RWPE2 (cell line): Measurements from ENCODE around the gene ZNF628.

Experiments
- ATAC-seq: fragments of 200-7000 bp; cut with Tn5 transposase; 3 replicates; pipeline ENCODE4 v1.9.1; 2021; ENCODE audit warnings: low read depth
- DNase-seq: peaks from one replicate; pipeline ENCODE4 v3.0.0-alpha.2; 2020; ENCODE audit warnings: low spot score
- H3K27ac ChIP-seq: fragments of 450-650 bp; 2 replicates; pipeline ENCODE4 v1.5.1; 2017; ENCODE audit warnings: mild to moderate bottlenecking; ENCODE audit not compliant: poor library complexity, severe bottlenecking
- H3K27me3 ChIP-seq: fragments of 250-450 bp; sonication (Bioruptor Pico); 2 replicates; pipeline ENCODE4 v1.5.1; 2021; ENCODE audit warnings: mild to moderate bottlenecking, moderate library complexity; ENCODE audit not compliant: insufficient read depth, poor library complexity, severe bottlenecking
- H3K36me3 ChIP-seq: fragments of 250-450 bp; sonication (Bioruptor Pico); 2 replicates; pipeline ENCODE4 v1.5.1; 2020; ENCODE audit warnings: low read depth, mild to moderate bottlenecking, moderate library complexity
- H3K4me1 ChIP-seq: fragments of 250-450 bp; sonication (Bioruptor Pico); 2 replicates; pipeline ENCODE4 v1.5.1; 2021; ENCODE audit warnings: mild to moderate bottlenecking, moderate library complexity; ENCODE audit not compliant: insufficient read depth, poor library complexity, severe bottlenecking
- H3K4me3 ChIP-seq: fragments of 250-450 bp; sonication (Bioruptor Pico); 2 replicates; pipeline ENCODE4 v1.5.1; 2021; ENCODE audit warnings: mild to moderate bottlenecking, moderate library complexity; ENCODE audit not compliant: severe bottlenecking
- H3K9me3 ChIP-seq: fragments of 250-450 bp; sonication (Bioruptor Pico); 2 replicates; pipeline ENCODE4 v1.5.1; 2021; ENCODE audit warnings: mild to moderate bottlenecking, moderate library complexity; ENCODE audit not compliant: severe bottlenecking
- CTCF ChIP-seq: fragments of 450-650 bp; IDR thresholded peaks from one replicate; pipeline ENCODE4 v1.5.1; 2017; ENCODE audit warnings: mild to moderate bottlenecking, moderate library complexity; ENCODE audit not compliant: poor library complexity, severe bottlenecking

ZNF628 gene

DNA sequence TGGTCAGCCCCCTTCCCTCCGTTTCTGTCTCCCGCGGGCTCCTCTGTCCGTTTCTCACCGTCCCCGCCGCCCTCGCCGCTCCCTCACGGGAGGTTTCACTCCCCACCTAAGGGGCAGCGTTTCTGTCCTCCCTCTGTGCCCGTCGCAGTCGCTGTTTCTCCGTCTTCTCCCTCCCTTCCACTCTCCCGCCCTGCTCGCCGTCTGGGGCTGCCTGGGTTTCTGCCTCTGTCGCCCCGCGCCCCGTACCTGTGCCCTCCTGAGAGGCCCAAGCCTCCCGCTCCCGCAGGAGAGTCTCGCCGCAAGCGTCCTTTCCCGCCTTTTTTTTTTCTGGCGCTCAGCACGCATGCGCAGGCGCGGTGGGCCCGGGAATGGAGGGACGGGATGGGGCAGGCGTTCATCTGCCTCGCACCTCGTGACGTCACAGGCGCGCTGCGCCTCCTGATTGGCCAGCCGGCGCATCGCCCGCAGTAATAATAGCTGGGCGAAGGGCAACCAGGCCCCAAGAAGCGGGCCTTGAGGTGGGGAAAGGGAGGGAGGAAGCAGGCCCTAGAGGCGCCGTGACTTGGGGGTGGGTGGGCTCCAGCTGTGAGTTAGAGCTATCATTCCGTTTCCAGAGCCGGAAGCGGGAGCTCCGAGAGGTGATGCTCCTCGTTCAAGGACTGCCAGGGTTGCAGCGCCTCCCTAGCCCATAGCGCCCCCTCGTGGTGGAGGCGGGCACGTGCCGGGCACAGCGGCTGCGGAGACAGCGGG lies 27.3 kb downstream of the ZNF628 start:
- Histone ChIP-seq H3K9me3 (no peaks in the 10 kb centered on the region), H3K27me3 (no peaks in the 10 kb centered on the region), H3K4me3 (peak overlapping the region; percentile 14), H3K36me3 (no peaks in the 10 kb centered on the region), H3K4me1 (no peaks in the 10 kb centered on the region), H3K27ac (no peak overlapping the region)
- DNase-seq (peak; percentile 90), ATAC-seq (peak; percentile 86)
- peak; percentile 94 for TF ChIP-seq CTCF

GRCh38 chr19:55504252-55504603 lies 27.8 kb downstream of the ZNF628 start:
- TF ChIP-seq CTCF = peak; percentile 59
- H3K9me3 ChIP-seq = no peaks in the 10 kb centered on the region
- no peaks in the 10 kb centered on the region for H3K27me3 ChIP-seq
- H3K27ac ChIP-seq = no peak overlapping the region
- ATAC-seq (no peak), DNase-seq (no peak)
- no peaks in the 10 kb centered on the region for H3K4me1 ChIP-seq
- H3K4me3 ChIP-seq = no peak overlapping the region
- H3K36me3 ChIP-seq = no peaks in the 10 kb centered on the region

DNA sequence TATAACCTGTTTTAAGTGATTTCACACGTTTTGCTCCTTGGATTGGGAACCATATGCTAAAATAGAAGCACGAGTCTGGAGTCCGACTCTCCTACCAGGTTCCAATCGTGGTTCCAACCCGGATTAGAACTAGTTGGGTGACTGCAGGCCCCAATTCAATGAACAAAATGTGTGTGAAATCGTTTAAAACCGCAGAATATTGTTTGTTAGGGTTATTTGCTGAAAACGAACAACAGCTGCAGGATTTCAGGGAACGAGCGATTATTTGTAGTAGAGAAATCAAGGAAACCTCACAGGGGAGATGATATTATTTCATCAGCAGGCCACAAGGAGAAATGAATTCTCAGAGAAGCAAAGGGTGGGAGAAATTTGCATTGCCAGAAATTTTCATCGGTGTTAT lies 28.6 kb downstream of the ZNF628 start:
- Histone ChIP-seq H3K4me3 (no peak overlapping the region), H3K27ac (no peak overlapping the region), H3K4me1 (no peaks in the 10 kb centered on the region), H3K27me3 (no peaks in the 10 kb centered on the region), H3K36me3 (no peaks in the 10 kb centered on the region), H3K9me3 (no peaks in the 10 kb centered on the region)
- DNase-seq = no peak
- no peak for TF ChIP-seq CTCF
- ATAC-seq = no peak

DNA sequence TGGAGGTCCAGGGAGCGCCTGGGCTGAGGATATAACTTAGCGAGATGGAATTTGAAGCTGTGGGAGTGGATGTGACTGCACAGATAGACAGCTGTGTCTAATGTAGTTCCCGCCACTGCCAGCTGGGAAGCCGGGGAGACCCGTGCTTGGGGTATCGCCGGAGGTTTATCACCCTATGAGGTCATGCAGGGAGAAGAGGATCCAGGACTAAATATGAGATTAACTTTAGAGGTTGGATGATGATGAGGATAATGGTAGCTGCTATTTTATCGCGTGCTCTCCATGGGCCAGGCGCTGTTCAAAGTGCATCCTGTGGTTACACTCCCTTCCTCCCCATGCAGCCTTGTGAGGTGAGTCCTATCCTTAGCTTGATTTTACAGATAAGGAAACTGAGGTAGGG lies 31.7 kb downstream of the ZNF628 start:
- no peak for TF ChIP-seq CTCF

DNA sequence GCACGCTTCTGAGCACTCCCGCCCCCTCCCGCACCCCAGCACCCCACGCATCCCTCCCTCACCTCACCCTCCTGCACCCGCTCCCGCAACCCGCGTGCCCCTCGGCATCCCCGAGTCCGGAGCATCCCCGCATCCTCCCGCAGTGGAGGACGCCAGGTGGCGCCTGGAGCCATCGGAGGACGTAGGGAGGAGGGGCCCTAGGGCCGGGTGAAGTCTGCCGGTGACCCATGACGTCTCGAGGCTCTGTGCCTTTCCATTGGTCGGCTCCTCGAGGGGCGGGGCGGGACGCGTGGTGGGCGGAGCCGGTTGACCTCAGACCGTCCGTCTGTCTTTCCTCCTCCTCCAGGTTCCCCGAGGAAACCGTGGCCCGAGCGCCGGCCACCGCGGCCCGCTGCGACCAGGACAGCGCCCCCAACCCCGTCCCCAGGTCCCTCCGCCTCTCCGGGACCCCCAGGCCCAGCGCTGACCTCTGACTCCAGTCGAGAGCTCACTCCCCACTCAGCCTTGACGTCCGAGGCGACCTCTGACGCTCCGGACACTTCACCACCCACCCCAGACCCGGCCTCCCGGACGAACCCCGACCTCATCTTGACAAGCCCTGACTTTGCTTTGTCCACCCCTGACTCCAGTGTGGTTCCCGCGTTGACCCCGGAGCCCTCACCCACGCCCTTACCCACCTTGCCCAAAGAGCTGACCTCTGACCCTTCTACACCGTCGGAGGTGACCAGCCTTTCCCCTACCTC lies 40.6 kb downstream of the ZNF628 start:
- peak overlapping the region; percentile 26 for H3K4me3 ChIP-seq
- H3K27ac ChIP-seq = no peak overlapping the region
- H3K27me3 ChIP-seq = no peaks in the 10 kb centered on the region
- H3K36me3 ChIP-seq = no peaks in the 10 kb centered on the region
- H3K4me1 ChIP-seq = no peaks in the 10 kb centered on the region
- no peaks in the 10 kb centered on the region for H3K9me3 ChIP-seq
- peak; percentile 94 for TF ChIP-seq CTCF
- DNase-seq (peak; percentile 88), ATAC-seq (peak; percentile 96)

More for the DNA sequence above, 31.7 kb downstream of the ZNF628 start:
- Histone ChIP-seq H3K27me3 (no peaks in the 10 kb centered on the region), H3K9me3 (no peaks in the 10 kb centered on the region), H3K4me3 (no peak overlapping the region), H3K27ac (no peak overlapping the region), H3K4me1 (no peaks in the 10 kb centered on the region), H3K36me3 (no peaks in the 10 kb centered on the region)
- no peak for ATAC-seq
- no peak for DNase-seq
